Right renal cortex interstitium (tissue), 3 donors: ENCODE results near the gene TOP3B. TPM values are rescaled to one million over a fixed set of nuclear protein-coding genes. Genes with fewer than 3 reads are reported as not detected.

Experiments
- DNase-seq, 3 donors: peaks; one replicate each; pipeline ENCODE4 v3.0.0-alpha.2; 2013; ENCODE audit warnings: low read depth in 3 of 3, low spot score in 2 of 3
- polyA plus RNA-seq, 3 donors: library from polyadenylated mRNA; unstranded; fragments of 120-200 nt; gene quantifications; one replicate each; pipeline ENCODE4 v1.2.1, GENCODE V29; 2013; ENCODE audit not compliant: insufficient read length in 3 of 3

TOP3B gene, protein sequence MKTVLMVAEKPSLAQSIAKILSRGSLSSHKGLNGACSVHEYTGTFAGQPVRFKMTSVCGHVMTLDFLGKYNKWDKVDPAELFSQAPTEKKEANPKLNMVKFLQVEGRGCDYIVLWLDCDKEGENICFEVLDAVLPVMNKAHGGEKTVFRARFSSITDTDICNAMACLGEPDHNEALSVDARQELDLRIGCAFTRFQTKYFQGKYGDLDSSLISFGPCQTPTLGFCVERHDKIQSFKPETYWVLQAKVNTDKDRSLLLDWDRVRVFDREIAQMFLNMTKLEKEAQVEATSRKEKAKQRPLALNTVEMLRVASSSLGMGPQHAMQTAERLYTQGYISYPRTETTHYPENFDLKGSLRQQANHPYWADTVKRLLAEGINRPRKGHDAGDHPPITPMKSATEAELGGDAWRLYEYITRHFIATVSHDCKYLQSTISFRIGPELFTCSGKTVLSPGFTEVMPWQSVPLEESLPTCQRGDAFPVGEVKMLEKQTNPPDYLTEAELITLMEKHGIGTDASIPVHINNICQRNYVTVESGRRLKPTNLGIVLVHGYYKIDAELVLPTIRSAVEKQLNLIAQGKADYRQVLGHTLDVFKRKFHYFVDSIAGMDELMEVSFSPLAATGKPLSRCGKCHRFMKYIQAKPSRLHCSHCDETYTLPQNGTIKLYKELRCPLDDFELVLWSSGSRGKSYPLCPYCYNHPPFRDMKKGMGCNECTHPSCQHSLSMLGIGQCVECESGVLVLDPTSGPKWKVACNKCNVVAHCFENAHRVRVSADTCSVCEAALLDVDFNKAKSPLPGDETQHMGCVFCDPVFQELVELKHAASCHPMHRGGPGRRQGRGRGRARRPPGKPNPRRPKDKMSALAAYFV
- 10 to 100 TPM; 22.4 to 27.8 (median 22.9) TPM for polyA plus RNA-seq

DNA sequence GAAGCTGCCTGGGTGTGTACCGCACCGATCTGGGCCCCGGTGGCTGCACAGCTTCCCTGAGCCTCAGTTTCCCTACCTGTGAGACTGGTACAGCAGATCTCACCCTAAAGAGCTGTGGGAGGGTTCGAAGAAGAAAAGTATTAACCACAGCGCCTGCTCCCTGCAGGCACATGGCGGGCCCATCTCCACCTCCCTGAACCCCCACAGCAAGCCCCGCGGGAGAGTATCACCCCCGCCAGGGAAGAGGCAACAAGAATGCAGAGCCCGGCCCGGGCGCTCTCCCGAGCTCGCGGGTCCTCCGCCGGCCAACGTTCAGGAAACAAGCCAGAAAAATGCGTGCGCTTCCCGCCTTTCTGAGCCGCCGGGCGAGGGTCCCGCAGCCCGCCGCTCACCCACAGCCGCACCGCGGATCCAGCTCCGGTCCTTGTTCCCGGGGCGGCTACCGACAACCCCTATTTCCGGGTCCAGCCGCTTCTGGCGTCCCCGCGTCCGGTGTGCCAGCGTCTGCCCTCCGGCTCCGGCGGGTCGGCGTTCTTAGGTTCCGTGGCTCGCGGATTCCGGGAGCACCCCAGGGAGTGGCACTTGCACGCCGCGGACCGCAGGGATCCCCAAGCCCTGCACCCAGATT lies at the start of gene TOP3B:
Gene TOP3B (minus strand): TSS at position 450 of the 628 bp plus-strand sequence. CDS start 7,078 bp downstream, outside the sequence.
- peak; percentile 23 to 52 (median 50) for DNase-seq

DNA sequence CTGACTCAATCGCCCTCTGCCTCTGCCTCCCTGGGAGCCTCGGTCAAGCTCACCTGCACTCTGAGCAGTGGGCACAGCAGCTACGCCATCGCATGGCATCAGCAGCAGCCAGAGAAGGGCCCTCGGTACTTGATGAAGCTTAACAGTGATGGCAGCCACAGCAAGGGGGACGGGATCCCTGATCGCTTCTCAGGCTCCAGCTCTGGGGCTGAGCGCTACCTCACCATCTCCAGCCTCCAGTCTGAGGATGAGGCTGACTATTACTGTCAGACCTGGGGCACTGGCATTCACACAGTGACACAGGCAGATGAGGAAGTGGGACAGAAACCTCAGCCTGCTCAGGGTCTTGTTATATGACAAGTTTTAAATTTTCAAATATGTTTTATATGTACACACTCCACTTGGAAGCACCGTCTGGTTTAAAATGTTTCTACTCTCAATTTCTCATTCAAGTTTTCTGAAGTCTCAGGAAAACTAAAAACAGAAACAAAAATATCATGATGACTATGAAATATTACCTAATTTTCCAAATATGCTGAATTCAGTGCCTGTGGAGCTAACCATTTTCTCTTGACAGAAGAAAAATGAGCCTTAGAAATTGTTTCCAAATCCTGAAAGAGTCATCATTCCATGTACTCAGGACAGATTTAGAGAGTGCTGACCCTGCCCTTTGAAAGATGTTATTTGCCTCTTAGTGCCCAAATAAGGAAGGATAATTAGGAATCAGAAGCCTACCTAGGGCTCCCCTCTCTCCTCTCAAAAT lies 48.8 kb upstream of the TOP3B start:
- no peak for DNase-seq

DNA sequence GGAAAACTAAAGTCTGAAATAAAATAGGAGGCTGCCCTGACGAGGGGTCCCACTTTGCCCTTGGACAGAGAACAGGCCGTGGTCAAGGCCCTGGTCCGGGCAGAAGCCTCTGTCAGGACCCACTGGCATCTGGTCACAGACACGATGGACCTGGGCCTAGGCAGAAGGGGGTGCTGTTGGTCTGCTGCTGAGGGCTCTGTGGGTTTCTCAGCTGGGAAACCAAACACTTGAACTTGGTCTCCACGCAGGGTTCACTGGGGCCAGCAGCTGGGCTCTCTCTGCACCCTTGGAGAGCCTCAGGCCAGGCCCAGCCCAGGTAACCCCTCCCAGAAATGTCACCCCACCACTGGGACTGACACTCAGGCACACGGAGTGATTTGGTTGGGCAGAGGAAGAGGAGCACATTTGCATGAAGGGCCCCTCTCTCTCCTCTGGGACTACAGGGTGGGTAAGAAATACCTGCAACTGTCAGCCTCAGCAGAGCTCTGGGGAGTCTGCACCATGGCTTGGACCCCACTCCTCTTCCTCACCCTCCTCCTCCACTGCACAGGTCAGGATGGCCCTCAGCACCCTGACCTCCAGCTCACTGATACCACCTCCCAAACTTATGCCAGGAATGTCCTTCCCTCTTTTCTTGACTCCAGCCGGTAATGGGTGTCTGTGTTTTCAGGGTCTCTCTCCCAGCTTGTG lies 48.1 kb upstream of the TOP3B start:
- DNase-seq: no peak

DNA sequence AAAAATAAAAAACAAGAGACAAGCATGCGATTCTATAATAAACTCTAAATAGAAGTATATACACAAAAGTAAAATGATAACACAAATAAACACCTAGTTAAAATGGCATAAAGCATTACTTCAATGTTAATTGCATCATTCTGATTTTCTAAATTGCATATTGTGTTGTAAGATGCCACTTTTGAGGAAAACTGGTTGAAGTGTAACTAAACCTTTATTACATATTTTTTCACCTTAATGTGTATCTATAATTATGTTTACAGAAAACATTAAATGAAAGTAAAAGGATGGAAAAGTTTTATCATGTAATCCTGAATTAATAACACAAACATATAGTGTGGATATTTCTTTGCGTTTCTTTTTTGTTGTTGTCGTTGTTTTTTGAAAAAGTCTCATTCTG lies 45.4 kb upstream of the TOP3B start:
- DNase-seq: no peak

DNA sequence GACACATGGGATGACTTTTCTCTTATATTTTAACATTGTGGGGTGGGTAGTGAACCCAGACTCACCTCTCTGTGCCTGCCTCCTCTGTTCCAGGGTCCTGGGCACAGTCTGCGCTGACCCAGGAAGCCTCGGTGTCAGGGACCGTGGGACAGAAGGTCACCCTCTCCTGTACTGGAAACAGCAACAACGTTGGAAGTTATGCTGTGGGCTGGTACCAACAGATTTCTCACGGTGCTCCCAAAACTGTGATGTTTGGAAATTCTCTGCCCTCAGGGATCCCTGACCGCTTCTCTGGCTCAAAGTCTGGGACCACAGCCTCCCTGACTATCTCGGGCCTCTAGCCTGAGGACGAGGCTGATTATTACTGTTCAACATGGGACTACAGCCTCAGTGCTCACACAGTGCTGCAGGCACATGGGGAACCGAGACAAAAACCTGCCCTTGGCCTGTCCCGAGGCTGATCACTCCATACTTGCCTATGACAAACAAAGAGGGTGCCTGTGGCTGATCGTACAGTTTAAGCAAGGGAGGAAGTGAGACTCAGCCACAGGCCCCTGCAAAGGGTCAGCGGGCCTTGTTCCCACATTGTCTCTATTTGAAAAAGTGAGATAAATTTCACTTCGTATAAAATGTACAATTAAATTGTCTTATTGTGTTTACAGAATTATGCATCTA lies 43.7 kb upstream of the TOP3B start:
- no peak for DNase-seq

DNA sequence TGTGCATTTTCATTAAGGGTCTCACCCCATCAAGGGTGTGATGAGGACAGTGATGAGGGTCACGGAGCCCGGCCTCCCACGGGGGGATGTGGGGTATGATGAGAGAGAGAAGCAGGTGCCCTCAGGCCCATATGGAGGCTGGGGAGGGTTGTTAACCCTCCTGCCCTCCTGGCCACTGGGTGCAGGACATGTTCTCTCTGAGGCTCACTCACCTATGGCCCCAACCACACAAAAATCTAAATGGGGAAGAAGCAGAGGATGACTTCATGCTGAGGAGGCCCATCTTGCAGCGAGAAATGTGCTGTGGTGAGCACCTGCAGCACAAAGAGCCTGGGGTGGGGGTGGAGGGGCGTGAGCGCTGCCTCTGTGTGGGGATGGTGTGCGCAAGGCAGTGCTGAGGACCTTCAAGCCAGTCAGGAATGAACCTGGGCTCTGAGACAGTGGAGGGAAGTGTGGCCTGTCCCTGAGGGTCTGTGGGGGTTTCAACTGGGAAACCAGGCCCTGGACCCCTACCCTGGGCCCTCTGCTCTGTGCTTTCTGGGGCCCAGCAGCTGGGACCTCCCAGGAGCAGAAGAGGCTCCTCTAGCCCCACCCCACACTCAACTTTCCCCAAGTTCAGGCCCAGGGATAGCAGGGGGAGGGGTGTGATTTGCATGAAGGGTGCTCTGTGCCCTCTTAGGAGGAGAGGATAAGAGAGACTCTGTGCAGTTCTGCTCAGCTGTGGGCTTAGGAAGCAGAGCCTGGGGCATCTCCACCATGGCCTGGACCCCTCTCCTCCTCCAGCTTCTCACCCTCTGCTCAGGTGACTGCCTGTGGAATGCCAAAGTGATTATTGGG lies 43.0 kb upstream of the TOP3B start:
- DNase-seq: no peak

DNA sequence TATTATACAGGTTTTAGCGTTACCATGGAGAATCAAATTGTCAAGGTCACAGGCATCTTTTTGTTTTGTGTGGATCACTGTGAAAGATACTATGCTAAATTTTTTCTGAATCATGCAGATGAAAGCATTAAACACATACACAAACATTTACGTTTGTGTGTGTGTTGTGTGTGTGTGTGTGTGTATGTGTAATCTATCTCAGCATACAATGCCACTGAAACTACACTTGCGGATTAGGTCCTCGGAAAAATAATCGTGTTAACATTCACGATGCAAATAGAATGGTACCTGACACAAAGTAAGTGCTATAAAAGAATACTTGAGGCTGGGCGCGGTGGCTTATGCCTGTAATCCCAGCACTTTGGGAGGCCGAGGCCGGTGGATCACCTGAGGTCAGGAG lies 41.9 kb upstream of the TOP3B start:
- no peak for DNase-seq

DNA sequence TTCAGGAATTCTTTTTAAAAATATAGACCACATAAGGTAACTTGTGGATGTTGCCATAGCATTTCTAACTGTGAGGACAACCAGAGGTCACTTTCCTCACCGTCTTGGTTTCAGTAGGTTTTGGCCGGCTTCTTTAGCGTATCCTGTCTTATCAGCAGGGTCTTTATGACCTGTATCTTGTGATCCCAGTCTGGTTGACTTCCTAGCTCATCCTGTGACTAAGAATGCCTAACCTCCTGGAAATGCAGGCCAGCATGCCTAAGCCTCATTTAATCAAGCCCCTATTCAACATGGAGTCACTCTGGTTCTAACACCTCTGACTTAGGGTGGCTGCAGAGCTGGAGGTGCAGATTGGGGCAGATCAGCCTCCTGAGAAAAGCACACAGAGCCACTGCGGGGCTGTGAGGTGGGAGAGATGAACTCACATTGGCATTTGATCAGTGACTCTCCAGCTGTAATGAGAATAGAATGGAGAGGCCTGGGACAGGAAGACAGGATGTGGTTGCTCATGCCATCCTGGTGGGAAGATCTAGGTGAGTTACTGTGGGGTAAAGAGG lies 41.1 kb upstream of the TOP3B start:
- no peak for DNase-seq

DNA sequence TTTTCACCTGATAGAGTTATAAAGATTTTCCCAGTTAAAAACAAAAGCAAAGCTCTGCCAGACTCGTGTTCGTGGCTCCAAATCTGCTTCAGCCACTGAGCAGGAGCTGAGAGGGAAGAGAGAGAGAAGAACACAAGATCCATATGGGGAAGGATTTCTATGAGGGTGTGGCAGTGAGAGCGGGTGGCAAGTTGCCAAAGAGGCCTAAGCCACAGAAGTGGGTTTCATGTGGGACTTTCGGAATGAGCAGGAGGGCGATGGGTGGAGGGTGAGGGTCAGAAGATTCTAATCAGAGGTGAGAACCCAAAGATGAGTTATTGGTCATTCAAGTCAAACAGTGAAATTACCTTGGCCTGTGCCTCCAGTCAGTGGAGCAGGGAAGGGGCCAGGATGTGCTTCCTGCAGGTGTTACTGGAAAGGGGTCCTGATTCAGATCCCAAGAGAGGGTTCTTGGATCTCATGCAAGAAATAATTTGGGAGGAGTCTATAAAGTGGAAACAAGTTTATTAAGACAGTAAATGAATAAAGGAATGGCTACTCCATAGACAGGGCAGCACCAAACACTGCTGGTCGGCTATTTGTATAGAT lies 40.5 kb upstream of the TOP3B start:
- no peak for DNase-seq

DNA sequence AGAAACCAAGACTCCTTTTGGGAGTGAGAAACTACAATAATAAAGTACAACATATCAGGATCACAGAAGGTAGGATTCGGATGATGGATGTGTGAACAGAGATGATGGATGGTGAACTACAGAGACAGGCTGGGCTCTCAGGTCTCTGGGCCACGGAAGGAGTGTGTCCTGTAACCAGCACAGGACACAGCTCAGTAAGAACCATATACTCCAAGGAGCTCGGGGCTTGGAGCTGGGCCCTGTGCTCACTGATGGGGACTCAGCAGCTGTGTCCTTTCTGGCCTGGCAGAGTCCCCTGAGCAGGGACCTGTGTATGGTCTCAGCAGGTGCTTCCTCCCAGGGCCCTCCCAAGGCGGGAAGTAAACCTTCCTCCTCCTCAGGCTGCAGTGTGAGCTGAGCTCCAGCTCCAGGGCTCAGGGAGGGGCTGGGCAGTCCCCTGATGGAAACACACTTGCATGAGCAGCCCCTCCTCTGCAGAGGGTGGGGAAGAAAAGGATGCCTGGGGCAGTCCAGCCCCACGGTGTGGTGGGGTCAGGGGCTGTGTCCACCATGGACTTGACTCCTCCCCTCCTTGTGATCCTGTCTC lies 39.8 kb upstream of the TOP3B start:
- no peak for DNase-seq

DNA sequence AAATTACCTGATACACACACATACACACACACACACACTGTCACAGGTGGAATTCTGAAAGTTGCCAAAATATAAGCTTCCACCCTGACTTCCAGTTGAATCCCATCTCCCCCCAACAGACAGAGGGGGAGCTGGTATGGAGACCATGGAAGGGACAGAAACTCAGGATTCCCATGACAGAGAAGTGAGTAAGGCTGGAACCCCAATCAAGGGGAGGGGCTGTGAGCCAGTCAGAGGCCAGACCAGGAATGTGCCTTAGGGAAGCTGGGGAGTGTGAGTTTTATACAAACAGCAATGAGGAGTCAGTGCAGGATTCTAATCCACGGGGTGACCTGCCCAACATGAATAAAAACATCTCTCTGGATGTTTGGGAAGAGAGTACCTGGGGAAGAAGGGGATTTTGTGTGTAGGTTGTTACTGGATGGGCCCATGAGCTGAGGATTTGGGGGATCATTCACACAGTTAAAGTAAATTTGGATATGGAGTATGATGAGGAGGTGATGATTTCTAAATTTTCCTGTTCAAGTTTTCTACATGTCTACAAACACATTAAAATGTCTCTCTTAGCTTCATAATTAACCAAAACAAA lies 38.7 kb upstream of the TOP3B start:
- DNase-seq: no peak

DNA sequence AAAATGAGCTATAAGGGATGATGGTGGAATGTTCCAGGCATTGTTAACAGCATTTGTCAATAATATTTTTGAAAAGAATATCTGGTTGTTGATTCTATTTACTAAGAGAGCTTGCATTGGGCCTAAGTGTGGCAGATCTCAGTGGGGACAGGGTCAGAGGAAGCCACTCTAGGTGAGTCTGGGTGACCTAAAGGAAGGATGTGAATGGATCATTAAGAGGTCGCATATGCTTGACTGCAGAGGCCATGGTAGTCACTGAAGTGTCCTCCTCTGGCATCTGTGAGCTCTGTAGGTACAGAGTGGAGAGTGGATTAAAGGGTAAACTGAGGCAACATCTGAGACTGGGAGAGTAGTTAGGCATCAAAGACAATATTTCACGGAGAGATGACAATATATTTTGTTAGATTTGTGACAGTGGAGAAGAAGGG lies 37.9 kb upstream of the TOP3B start:
- DNase-seq: no peak

DNA sequence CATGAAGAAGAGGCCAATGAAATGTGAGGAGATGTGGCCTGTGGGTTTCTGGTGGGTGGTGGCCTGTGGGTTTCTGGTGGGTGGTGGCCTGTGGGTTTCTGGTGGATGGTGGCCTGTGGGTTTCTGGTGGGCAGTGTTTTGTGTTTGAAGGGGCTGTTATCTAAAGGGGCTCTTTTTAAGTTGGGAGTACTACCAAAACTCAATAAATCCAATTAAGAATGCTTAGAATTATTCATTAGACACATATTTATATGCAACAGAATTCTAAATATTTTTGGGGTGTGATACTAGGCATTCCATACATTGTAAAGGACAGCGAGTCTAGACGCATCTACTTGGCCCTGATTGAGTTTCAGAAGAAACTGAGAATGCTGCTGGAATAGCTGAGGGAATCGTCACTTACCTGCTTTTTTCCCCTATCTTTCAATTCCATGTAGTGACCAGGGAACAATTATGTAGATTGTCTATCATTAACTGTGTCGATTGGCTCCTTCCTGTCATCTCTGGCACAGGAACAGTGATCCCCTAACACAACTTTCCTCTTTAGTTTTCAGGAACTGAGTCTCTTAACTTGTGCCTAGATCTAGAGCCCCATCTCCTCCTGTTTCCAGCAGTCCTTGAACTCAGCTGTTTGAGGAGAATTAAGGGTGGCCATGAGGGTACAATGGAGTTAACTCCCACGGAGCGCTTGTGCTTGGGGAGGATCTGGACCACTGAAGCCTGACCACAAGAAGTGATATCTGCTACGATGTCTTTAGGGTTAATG lies 37.3 kb upstream of the TOP3B start:
- no peak for DNase-seq

DNA sequence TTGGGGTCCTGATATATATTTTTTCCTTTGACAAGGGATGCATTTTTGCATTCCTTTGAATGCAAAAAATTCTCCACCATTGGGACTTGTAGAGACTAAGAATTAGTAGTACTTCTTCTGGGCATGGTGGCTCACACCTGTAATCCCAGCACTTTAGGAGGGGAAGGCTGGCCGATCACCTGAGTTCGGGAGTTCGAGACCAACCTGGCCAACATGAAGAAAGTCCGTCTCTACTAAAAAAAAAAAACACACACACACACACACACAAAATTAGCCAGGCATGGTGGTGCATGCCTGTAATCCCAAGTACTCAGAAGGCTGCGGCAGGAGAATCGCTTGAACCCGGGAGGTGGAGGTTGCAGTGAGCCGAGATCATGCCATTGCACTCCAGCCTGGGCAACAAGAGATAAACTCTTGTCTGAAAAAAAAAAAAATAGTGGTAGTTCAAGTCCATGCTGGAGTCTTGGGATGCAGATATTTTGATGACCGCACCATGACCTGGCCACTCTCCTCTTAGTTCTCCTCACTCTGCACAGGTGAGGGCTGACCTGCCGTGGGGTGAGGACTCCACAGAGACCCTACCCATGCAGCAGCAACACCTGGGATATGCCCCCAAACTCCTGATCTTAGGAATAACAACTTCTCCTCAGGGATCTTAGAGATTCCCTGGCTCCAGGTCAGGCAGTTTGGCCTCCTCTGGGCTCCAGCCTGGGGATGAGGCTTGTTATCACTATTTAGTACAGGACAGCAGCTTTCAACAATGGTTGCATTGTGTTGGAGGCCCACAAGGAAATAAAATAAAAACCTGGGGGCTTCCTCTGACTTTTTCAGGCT lies 36.5 kb upstream of the TOP3B start:
- DNase-seq: no peak

DNA sequence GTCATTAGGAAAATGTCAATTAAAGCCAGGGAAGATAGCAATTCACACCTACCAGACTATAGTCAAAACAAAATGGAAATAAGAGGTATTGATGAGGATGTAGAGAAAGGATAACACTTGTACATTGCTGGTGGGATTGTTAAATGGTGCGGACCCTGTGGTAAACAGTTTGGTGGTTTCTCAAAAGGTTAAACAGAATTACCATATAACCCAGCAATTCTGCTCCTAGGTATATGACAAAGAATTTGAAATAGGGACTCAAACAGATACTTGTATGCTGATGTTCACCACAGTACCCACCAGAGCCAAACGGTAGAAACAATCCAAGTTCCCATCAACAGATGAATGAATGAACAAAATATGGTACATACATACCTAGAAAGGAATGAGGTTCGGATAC lies 33.0 kb upstream of the TOP3B start:
- no peak for DNase-seq
